Sigmoid colon (tissue), 3 donors: ENCODE measurements around the gene RILPL2.
"Not testable (repeated sequence)": the region's sequence is repeated elsewhere in the genome, so short reads cannot be mapped to it uniquely, and the experiment has no call there.

Experiments used
- POLR2A ChIP-seq, 2 donors: fragments of 450-650 bp; IDR thresholded peaks; one replicate each; pipeline ENCODE4 v1.6.1; 2016; ENCODE audit warnings: antibody characterized with exemption in 2 of 2, mild to moderate bottlenecking in 2 of 2, moderate library complexity in 2 of 2
- TF ChIP-seq, protein P1 (sequence below), 4 experiments: fragments of 450-650 bp in 3 of 4; fragments of 200-600 bp in 1 of 4; IDR thresholded peaks; one replicate each; pipeline ENCODE4 v1.5.1; 2016 to 2019; ENCODE audit warnings: antibody characterized with exemption in 4 of 4, mild to moderate bottlenecking in 3 of 4, moderate library complexity in 2 of 4

DNA sequence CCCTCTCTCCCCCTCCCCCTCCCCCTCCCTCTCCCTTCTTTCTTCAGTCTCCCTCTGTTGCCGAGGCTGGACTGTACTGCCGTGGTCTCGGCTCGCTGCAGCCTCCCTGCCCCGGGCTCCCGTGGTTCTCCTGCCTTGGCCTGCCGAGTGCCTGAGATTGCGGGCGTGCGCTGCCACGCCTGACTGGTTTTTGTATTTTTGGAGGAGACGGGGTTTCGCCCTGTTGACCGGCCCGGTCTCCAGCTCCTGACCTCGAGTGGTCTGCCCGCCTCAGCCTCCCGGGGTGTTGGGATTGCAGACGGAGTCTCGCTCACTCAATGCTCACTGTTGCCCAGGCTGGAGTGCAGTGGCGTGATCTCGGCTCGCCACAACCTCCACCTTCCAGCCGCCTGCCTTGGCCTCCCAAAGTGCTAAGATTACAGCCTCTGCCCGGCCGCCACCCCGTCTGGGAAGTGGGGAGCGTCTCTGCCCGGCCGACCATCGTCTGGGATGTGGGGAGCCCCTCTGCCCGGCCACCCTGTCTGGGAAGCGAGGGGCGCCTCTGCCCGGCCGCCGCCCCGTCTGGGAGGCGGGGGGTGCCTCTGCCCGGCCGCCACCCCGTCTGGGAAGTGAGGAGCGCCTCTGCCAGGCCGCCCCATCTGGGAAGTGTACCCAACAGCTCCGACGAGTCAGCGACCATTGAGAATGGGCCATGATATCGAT is 64.7 kb downstream of the RILPL2 start:
- TF ChIP-seq, protein P1, sequence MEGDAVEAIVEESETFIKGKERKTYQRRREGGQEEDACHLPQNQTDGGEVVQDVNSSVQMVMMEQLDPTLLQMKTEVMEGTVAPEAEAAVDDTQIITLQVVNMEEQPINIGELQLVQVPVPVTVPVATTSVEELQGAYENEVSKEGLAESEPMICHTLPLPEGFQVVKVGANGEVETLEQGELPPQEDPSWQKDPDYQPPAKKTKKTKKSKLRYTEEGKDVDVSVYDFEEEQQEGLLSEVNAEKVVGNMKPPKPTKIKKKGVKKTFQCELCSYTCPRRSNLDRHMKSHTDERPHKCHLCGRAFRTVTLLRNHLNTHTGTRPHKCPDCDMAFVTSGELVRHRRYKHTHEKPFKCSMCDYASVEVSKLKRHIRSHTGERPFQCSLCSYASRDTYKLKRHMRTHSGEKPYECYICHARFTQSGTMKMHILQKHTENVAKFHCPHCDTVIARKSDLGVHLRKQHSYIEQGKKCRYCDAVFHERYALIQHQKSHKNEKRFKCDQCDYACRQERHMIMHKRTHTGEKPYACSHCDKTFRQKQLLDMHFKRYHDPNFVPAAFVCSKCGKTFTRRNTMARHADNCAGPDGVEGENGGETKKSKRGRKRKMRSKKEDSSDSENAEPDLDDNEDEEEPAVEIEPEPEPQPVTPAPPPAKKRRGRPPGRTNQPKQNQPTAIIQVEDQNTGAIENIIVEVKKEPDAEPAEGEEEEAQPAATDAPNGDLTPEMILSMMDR (IDR thresholded peaks at IDR 0.05), result not testable (repeated sequence)
- TF ChIP-seq POLR2A (IDR thresholded peaks at IDR 0.05), result not testable (repeated sequence)
